Panc1 (cell line): ENCODE measurements around the gene ATP8B2. TPM values are rescaled to one million over a fixed set of nuclear protein-coding genes. Genes with fewer than 3 reads are reported as not detected.
A peak's percentile ranks its signal among the peaks of the same experiment; 100 is the strongest.

ENCODE experiments used
- ATAC-seq: fragments of 200-7000 bp; cut with Tn5 transposase; 2 replicates; pipeline ENCODE4 v1.9.1; 2020; ENCODE audit warnings: mild to moderate bottlenecking, moderate library complexity
- BruUV-seq: library from RNA; stranded (reverse); fragments of 400-500 nt; replicated peaks from 2 replicates; lab custom pipeline; 2021; lab: Mats Ljungman, UMichigan
- CTCF ChIA-PET: fragments of 300-600 bp; sonication (Branson Sonifier 250); formaldehyde crosslinking; loops from one replicate; lab custom pipeline; 2022; ENCODE audit warnings: antibody characterized with exemption; lab: Charles Lee
- POLR2A ChIA-PET: fragments of 300-600 bp; sonication (Branson Sonifier 250); formaldehyde crosslinking; loops from one replicate; lab custom pipeline; 2022; ENCODE audit warnings: antibody characterized with exemption; lab: Charles Lee
- DNase-seq: peaks from one replicate; pipeline ENCODE4 v3.0.0-alpha.2; 2010; ENCODE audit warnings: low read depth, low spot score
- H3K27ac ChIP-seq: 2 replicates; pipeline ENCODE4 v1.5.1; 2011; ENCODE audit warnings: mild to moderate bottlenecking, low read length, inconsistent platforms
- H3K27me3 ChIP-seq: fragments of 200-500 bp; sonication (Bioruptor generic); 2 replicates; pipeline ENCODE4 v1.6.0; 2014; ENCODE audit warnings: low read length, inconsistent platforms; ENCODE audit not compliant: control insufficient read depth, insufficient read depth
- H3K36me3 ChIP-seq: fragments of 200-500 bp; sonication (Bioruptor generic); 2 replicates; pipeline ENCODE4 v1.5.1; 2014; ENCODE audit warnings: inconsistent platforms, mild to moderate bottlenecking, low read length, moderate library complexity; ENCODE audit not compliant: control insufficient read depth, insufficient read depth
- H3K4me1 ChIP-seq: 2 replicates; pipeline ENCODE4 v1.5.1; 2011; ENCODE audit warnings: inconsistent platforms, mild to moderate bottlenecking, low read length, moderate library complexity; ENCODE audit not compliant: control insufficient read depth, insufficient read depth
- H3K4me3 ChIP-seq, 2 experiments: 2 replicates each; pipeline ENCODE4 v1.5.1; 2011 to 2012; ENCODE audit warnings: low read depth in 2 of 2, low read length in 2 of 2, mild to moderate bottlenecking in 2 of 2, inconsistent platforms in 1 of 2, moderate library complexity in 1 of 2
- H3K9me3 ChIP-seq: fragments of 200-500 bp; sonication (Bioruptor generic); 2 replicates; pipeline ENCODE4 v1.5.1; 2014; ENCODE audit warnings: low read depth, mild to moderate bottlenecking, inconsistent platforms, low read length, moderate library complexity; ENCODE audit not compliant: control insufficient read depth, insufficient read depth
- CTCF ChIP-seq: fragments of 450-650 bp; IDR thresholded peaks from 2 replicates; pipeline ENCODE4 v1.5.1; 2017; ENCODE audit warnings: mild to moderate bottlenecking
- POLR2AphosphoS5 ChIP-seq: IDR thresholded peaks from 2 replicates; pipeline ENCODE4 v1.6.1; 2012; ENCODE audit warnings: mild to moderate bottlenecking, low read depth, low read length, moderate library complexity
- REST ChIP-seq, 2 experiments: IDR thresholded peaks; 2 replicates each; pipeline ENCODE4 v1.6.1; 2011 to 2012; ENCODE audit warnings: low read depth in 2 of 2, control low read depth in 1 of 2, low read length in 1 of 2, mild to moderate bottlenecking in 1 of 2, moderate library complexity in 1 of 2; ENCODE audit not compliant: insufficient read depth in 1 of 2
- SIN3A ChIP-seq: IDR thresholded peaks from 2 replicates; pipeline ENCODE4 v1.6.1; 2012; ENCODE audit warnings: low read depth, mild to moderate bottlenecking, low read length, moderate library complexity, borderline replicate concordance; ENCODE audit not compliant: insufficient read depth
- in situ Hi-C: cut with HindIII; loops from 2 replicates; pipeline ENCODE4 v1.10.0; 2016; ENCODE audit warnings: low sequenced_read_pairs, low pct_unique_long_range_greater_than_20kb
- intact Hi-C: fragments of 100-400 bp; cut with micrococcal nuclease; formaldehyde crosslinking; loops from one replicate; pipeline ENCODE4 v1.10.0; 2022; ENCODE audit not compliant: unreplicated experiment
- total RNA-seq: library from RNA; stranded (reverse); gene quantifications from one replicate; pipeline ENCODE4 v1.2.1, GENCODE V29; 2021; ENCODE audit not compliant: unreplicated experiment

ATP8B2 gene
- total RNA-seq, 1 experiment from 2014 or later = 14.7 TPM

GRCh38 chr1:154327466-154328317, 2.4 kb downstream of the ATP8B2 start:
- Histone ChIP-seq H3K27me3 (no peaks in the 10 kb centered on the region), H3K4me3 (peak overlapping the region; percentile 34 to 46), H3K9me3 (no peaks in the 10 kb centered on the region), H3K27ac (no peak overlapping the region), H3K36me3 (no peaks in the 10 kb centered on the region), H3K4me1 (peaks cover 16% of the 10 kb centered on the region)
- BruUV-seq = no TSS peak
- DNase-seq = no peak
- CTCF ChIA-PET = interaction anchor here (0.6 kb wide), 1 partner anchor 657 kb away, joined by 4 read pairs; no protein-coding TSS in a partner anchor
- TF ChIP-seq CTCF (no peak), REST (IDR thresholded peaks at IDR 0.05; ENCODE audit: insufficient read depth in 1 of 2, low read depth in 2 of 2, low read length in 1 of 2) (no peak), POLR2AphosphoS5 (no peak), SIN3A (no peak)
- ATAC-seq = no peak
- intact Hi-C loops (no loop called here), in situ Hi-C loops (no loop called here)
- POLR2A ChIA-PET = no interaction called here

- Histone ChIP-seq H3K4me3 (peak overlapping the region; percentile 34 to 46), H3K4me1 (peaks cover 16% of the 10 kb centered on the region), H3K27me3 (no peaks in the 10 kb centered on the region), H3K27ac (no peak overlapping the region), H3K9me3 (no peaks in the 10 kb centered on the region), H3K36me3 (no peaks in the 10 kb centered on the region)
- no TSS peak for BruUV-seq
- POLR2A ChIA-PET = no interaction called here
- DNase-seq (no peak), ATAC-seq (peak; percentile 44; the same call in 1 of the 2 replicates)
- in situ Hi-C loops (no loop called here), intact Hi-C loops (no loop called here)
- TF ChIP-seq CTCF (no peak), SIN3A (no peak)
- CTCF ChIA-PET = interaction anchor here (0.6 kb wide), 1 partner anchor 656 kb away, joined by 4 read pairs; no protein-coding TSS in a partner anchor
Observed at GRCh38 chr1:154328318-154329151, 3.2 kb downstream of the ATP8B2 start.
